Spleen (tissue), 11 donors: ENCODE data around the gene APLF. TPM values are rescaled to one million over a fixed set of nuclear protein-coding genes. Genes with fewer than 3 reads are reported as not detected.

Experiments
- DNase-seq: peaks from one replicate; pipeline ENCODE4 v3.0.0-alpha.2; 2020
- H3K27ac ChIP-seq, 8 donors: fragments of 200-600 bp; sonication (generic) in 7 of 8; 1 replicate in 4 of 8; 2 replicates in 4 of 8; pipeline versions ENCODE4 v1.5.0 to v1.8.0; 2016 to 2021; ENCODE audit warnings: inconsistent platforms in 4 of 8, mild to moderate bottlenecking in 4 of 8, moderate library complexity in 1 of 8
- H3K27me3 ChIP-seq, 7 donors: fragments of 200-600 bp; sonication (generic) in 6 of 7; replicated peaks in 1 of 7; 1 replicate in 4 of 7; 2 replicates in 3 of 7; pipeline versions ENCODE4 v1.5.0 to v1.8.0; 2016 to 2021; ENCODE audit warnings: inconsistent platforms in 3 of 7, mild to moderate bottlenecking in 1 of 7
- H3K36me3 ChIP-seq, 6 donors: fragments of 200-600 bp; sonication (generic) in 5 of 6; 1 replicate in 4 of 6; 2 replicates in 2 of 6; pipeline versions ENCODE4 v1.5.0 to v1.8.0; 2016 to 2021; ENCODE audit warnings: inconsistent platforms in 2 of 6
- H3K4me1 ChIP-seq, 6 donors: fragments of 200-600 bp; sonication (generic) in 5 of 6; 1 replicate in 3 of 6; 2 replicates in 3 of 6; pipeline versions ENCODE4 v1.5.0 to v1.8.0; 2016 to 2021; ENCODE audit warnings: inconsistent platforms in 3 of 6
- H3K4me3 ChIP-seq, 8 donors: fragments of 200-600 bp; sonication (generic) in 7 of 8; 1 replicate in 4 of 8; 2 replicates in 4 of 8; pipeline versions ENCODE4 v1.5.0 to v1.8.0; 2016 to 2021; ENCODE audit warnings: inconsistent platforms in 4 of 8, mild to moderate bottlenecking in 4 of 8, moderate library complexity in 2 of 8
- H3K9me3 ChIP-seq, 8 donors: fragments of 200-600 bp; sonication (generic) in 7 of 8; 1 replicate in 4 of 8; 2 replicates in 4 of 8; pipeline versions ENCODE4 v1.5.0 to v1.8.0; 2016 to 2021; ENCODE audit warnings: inconsistent platforms in 4 of 8
- CTCF ChIP-seq, 11 experiments: fragments of 200-600 bp in 7 of 11; fragments of 450-650 bp in 4 of 11; sonication (generic) in 4 of 11; IDR thresholded peaks in 8 of 11; conservative IDR thresholded peaks in 3 of 11; 1 replicate in 7 of 11; 2 replicates in 4 of 11; pipeline versions ENCODE4 v1.4.0 to v1.8.0; 2016 to 2021; ENCODE audit warnings: antibody characterized with exemption in 11 of 11, inconsistent platforms in 4 of 11, mild to moderate bottlenecking in 1 of 11
- POLR2A ChIP-seq, 3 donors: fragments of 450-650 bp; IDR thresholded peaks; one replicate each; pipeline ENCODE4 v1.5.1; 2017; ENCODE audit warnings: antibody characterized with exemption in 3 of 3, mild to moderate bottlenecking in 1 of 3
- POLR2AphosphoS5 ChIP-seq, 3 donors: sonication (generic); formaldehyde crosslinking; IDR thresholded peaks; one replicate each; pipeline ENCODE4 v1.5.1; 2017; ENCODE audit warnings: antibody characterized with exemption in 3 of 3
- WGBS, 5 donors: extraction: QIAGEN DNeasy Blood & Tissue Kit in 3 of 5; methylation state at CpG; one replicate each; pipeline versions ENCODE4 v1.1.5 to v1.1.7; 2013 to 2018; 5-methylcytosine and 5-hydroxymethylcytosine counted together
- intact Hi-C: fragments of 100-400 bp; cut with DNase I; formaldehyde crosslinking; loops from one replicate; pipeline ENCODE4 v1.15.0; 2023; ENCODE audit warnings: low total_unique reads
- polyA plus RNA-seq, 3 donors: library from polyadenylated mRNA; stranded (reverse); fragments of 200-250 nt; gene quantifications; one replicate each; pipeline ENCODE4 v1.2.1, GENCODE V29; 2013
- total RNA-seq, 7 donors: library from RNA; depleted of rRNA in 3 of 7; stranded (reverse); fragments of >200 nt in 3 of 7; fragmentation: NEBNext Ultra II Directional in 4 of 7; extraction: Animal tissue kit (Norgen Biotek cat#: 25700) in 4 of 7; gene quantifications; one replicate each; pipeline versions ENCODE4 v1.1.0 to v1.2.1, GENCODE V29; 2016 to 2021
- donor health status: healthy with polysubstance abuse.
- donor health status: DM: no; HTN: no; CAD: no; lungs with moderate emphysema.
- donor health status: DM: no; HTN: no; CAD: no.
- donor health status: Bipolar disorder and iron deficiency.
- donor health status: healthy.
- donor health status: DM: no; HTN: no; CAD: no.
- donor health status: DM: yes; HTN: yes; CAD: no.

APLF gene
- total and polyA plus RNA-seq, 10 donors, result 1.1 to 7.2 (median 5.0) TPM

DNA sequence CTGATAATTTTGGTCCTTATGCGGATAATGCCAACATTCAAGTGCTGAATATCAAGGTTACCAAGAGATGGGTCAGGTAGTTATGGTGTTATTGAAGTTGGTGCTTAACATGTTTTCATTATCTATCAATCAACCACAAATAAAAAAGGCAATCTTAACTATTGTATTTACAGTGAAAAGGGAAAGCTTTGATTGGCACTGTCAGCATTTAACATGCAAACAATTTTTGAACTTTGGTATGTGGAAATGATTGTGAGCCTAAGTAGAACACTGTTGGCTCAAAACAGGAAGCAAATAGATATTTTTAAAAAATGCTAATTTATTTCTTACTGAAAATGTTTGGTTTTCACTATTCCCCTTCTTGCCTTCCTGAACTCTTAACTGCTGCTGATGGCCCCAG lies 21.9 kb downstream of the APLF start:
- 93 to 100% (median 98%) methylated on average over 1 of the region's 1 CpG for WGBS, 5 donors
- H3K9me3 ChIP-seq, result peaks cover 0 to under 1% (median 0%) of the 10 kb centered on the region in 8 donors
- H3K27ac ChIP-seq, result no peak overlapping the region
- DNase-seq, result no peak
- H3K4me3 ChIP-seq, result no peak overlapping the region
- intact Hi-C loops, result no loop called here
- H3K4me1 ChIP-seq, result peaks cover 0 to 8% (median 1%) of the 10 kb centered on the region in 6 donors
- TF ChIP-seq CTCF (IDR thresholded peaks at IDR 0.05 in 8 of 11, conservative IDR thresholded peaks at IDR 0.05 in 3 of 11), result no peak
- TF ChIP-seq POLR2AphosphoS5 (IDR thresholded peaks at IDR 0.05), result no peak
- TF ChIP-seq POLR2A (IDR thresholded peaks at IDR 0.05), result no peak
- no peaks in the 10 kb centered on the region for H3K27me3 ChIP-seq
- no peaks in the 10 kb centered on the region for H3K36me3 ChIP-seq

DNA sequence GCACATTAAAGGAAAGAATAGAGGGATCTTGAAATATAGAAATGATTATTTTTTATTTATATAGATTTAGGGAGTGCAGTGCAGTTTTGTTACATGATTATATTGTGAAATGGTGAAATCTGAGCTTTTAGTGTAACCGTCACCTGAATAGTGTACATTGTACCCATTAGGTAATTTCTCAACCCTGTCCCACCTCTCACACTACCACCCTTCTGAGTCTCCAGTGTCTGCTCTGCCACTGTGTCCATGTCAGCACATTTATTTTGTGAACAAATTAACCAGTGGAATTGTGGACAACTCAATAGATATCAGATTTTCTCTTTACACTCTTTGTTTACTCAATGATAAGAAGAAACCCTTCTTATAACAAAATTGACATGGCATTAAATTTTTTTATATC lies 24.2 kb downstream of the APLF start:
- Histone ChIP-seq H3K27ac (no peak overlapping the region), H3K4me3 (no peak overlapping the region), H3K9me3 (peaks cover 0 to 20% (median 14%) of the 10 kb centered on the region in 8 donors), H3K27me3 (no peaks in the 10 kb centered on the region), H3K36me3 (no peaks in the 10 kb centered on the region), H3K4me1 (peaks cover 0 to 8% (median 1%) of the 10 kb centered on the region in 6 donors)
- no peak for DNase-seq
- intact Hi-C loops, result loop anchor here (10.0 kb wide), 1 partner anchor 93 kb away; no protein-coding TSS in a partner anchor
- 92 to 96% (median 95%) methylated on average over 1 of the region's 1 CpG for WGBS, 5 donors
- TF ChIP-seq POLR2AphosphoS5 (IDR thresholded peaks at IDR 0.05) (no peak), POLR2A (IDR thresholded peaks at IDR 0.05) (no peak), CTCF (IDR thresholded peaks at IDR 0.05 in 8 of 11, conservative IDR thresholded peaks at IDR 0.05 in 3 of 11) (no peak)

DNA sequence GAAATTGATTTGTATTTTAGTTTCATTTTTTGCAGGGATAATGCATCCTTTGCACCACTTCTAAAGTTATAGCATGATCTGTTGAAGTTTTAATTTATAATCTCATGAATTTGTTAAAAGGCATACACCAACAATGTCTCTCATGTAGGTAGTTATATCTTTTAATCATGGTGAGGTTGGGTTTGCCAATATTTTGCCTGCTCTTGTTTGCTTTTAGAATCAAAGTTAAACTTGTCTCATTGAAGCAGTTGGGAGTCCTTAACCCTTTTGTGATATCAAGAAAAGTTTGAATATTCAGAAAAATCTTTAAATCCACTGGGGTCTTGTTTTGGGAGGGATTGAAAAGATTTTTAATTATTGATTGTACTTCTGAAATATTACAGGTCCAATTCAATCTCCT lies 31.7 kb downstream of the APLF start:
- no peak overlapping the region for H3K4me3 ChIP-seq

GRCh38 chr2:68500649-68501048 lies 33.3 kb downstream of the APLF start:
- TF ChIP-seq CTCF (IDR thresholded peaks at IDR 0.05 in 8 of 11, conservative IDR thresholded peaks at IDR 0.05 in 3 of 11) (no peak), POLR2A (IDR thresholded peaks at IDR 0.05) (no peak), POLR2AphosphoS5 (IDR thresholded peaks at IDR 0.05) (no peak)
- H3K27me3 ChIP-seq, result no peaks in the 10 kb centered on the region
- peaks cover 0 to 2% (median 0%) of the 10 kb centered on the region in 6 donors for H3K36me3 ChIP-seq
- no peak for DNase-seq
- H3K27ac ChIP-seq, result no peak overlapping the region
- H3K9me3 ChIP-seq, result peaks cover 0 to 17% (median 15%) of the 10 kb centered on the region in 8 donors
- intact Hi-C loops, result no loop called here
- H3K4me1 ChIP-seq, result no peaks in the 10 kb centered on the region
- WGBS, 5 donors, result 93 to 97% (median 95%) methylated on average over 4 of the region's 4 CpGs
- H3K4me3 ChIP-seq, result no peak overlapping the region

More for the DNA sequence above, 31.7 kb downstream of the APLF start:
- no peak for TF ChIP-seq POLR2AphosphoS5 (IDR thresholded peaks at IDR 0.05)
- no peak for TF ChIP-seq POLR2A (IDR thresholded peaks at IDR 0.05)
- TF ChIP-seq CTCF (IDR thresholded peaks at IDR 0.05 in 8 of 11, conservative IDR thresholded peaks at IDR 0.05 in 3 of 11), result no peak
- H3K36me3 ChIP-seq, result no peaks in the 10 kb centered on the region
- DNase-seq, result no peak
- H3K27me3 ChIP-seq, result no peaks in the 10 kb centered on the region
- H3K9me3 ChIP-seq, result peaks cover 0 to 26% (median 20%) of the 10 kb centered on the region in 8 donors
- no peak overlapping the region for H3K27ac ChIP-seq
- no peaks in the 10 kb centered on the region for H3K4me1 ChIP-seq
- intact Hi-C loops, result loop anchor here (10.0 kb wide), 1 partner anchor 86 kb away; no protein-coding TSS in a partner anchor
